GM12864 (cell line): ENCODE measurements around the gene SPCS3.

ENCODE experiments used
- DNase-seq: peaks from one replicate; pipeline ENCODE4 v3.0.0-alpha.2; 2011; ENCODE audit warnings: low read depth
- H3K4me3 ChIP-seq: 2 replicates; pipeline ENCODE4 v1.5.1; 2011; ENCODE audit warnings: mild to moderate bottlenecking, low read depth, low read length, control low read depth
- CTCF ChIP-seq: IDR thresholded peaks from 2 replicates; pipeline ENCODE4 v1.5.1; 2011; ENCODE audit warnings: low read depth, mild to moderate bottlenecking, moderate library complexity, low read length, control low read depth, inconsistent platforms; ENCODE audit errors: missing control alignments

Gene SPCS3

GRCh38 chr4:176309772-176310171 lies 10.0 kb upstream of the SPCS3 start:
- DNase-seq: no peak
- H3K4me3 ChIP-seq: no peak overlapping the region
- no peak for TF ChIP-seq CTCF

GRCh38 chr4:176313596-176314336 lies 6.0 kb upstream of the SPCS3 start:
- no peak for TF ChIP-seq CTCF
- no peak overlapping the region for H3K4me3 ChIP-seq
- DNase-seq: no peak

- no peak for DNase-seq
- TF ChIP-seq CTCF: no peak
- peak overlapping the region; percentile 83 for H3K4me3 ChIP-seq
Observed at GRCh38 chr4:176319151-176319703, 539 bp upstream of the SPCS3 start.

- peak; percentile 77 for DNase-seq
- peak overlapping the region; percentile 83 for H3K4me3 ChIP-seq
- no peak for TF ChIP-seq CTCF
Observed at GRCh38 chr4:176320340-176320975, 692 bp downstream of the SPCS3 start.

GRCh38 chr4:176320976-176321361 lies 1.2 kb downstream of the SPCS3 start:
- no peak for DNase-seq
- peak overlapping the region; percentile 83 for H3K4me3 ChIP-seq
- TF ChIP-seq CTCF: no peak

GRCh38 chr4:176321589-176321988 lies 1.8 kb downstream of the SPCS3 start:
- H3K4me3 ChIP-seq: peak overlapping the region; percentile 83
- no peak for DNase-seq
- TF ChIP-seq CTCF: no peak
